Motor neuron (in vitro differentiated cells): ENCODE data around the gene WWOX. TPM values are rescaled to one million over a fixed set of nuclear protein-coding genes. Genes with fewer than 3 reads are reported as not detected.

ENCODE experiments used
- ATAC-seq, 8 experiments: fragments of 200-7000 bp; cut with Tn5 transposase; replicated peaks in 6 of 8; 2 replicates each; pipeline ENCODE4 v1.8.0; 2021; ENCODE audit warnings: mild to moderate bottlenecking in 8 of 8, moderate library complexity in 8 of 8
- H3K27ac ChIP-seq, 2 donors: fragments of 250-450 bp; sonication (Bioruptor Pico); 2 replicates each; pipeline ENCODE4 v1.9.0; 2021; ENCODE audit warnings: antibody characterized with exemption in 2 of 2, mild to moderate bottlenecking in 2 of 2, moderate library complexity in 1 of 2
- H3K4me1 ChIP-seq, 2 donors: fragments of 250-450 bp; sonication (Bioruptor Pico); replicated peaks in 1 of 2; 2 replicates each; pipeline ENCODE4 v1.6.1; 2021; ENCODE audit warnings: antibody characterized with exemption in 2 of 2, mild to moderate bottlenecking in 2 of 2, moderate library complexity in 1 of 2
- H3K4me3 ChIP-seq, 5 donors: fragments of 250-450 bp; sonication (Bioruptor Pico); 2 replicates each; pipeline ENCODE4 v1.9.0; 2021; ENCODE audit warnings: antibody characterized with exemption in 5 of 5, mild to moderate bottlenecking in 5 of 5, moderate library complexity in 4 of 5
- WGBS, 10 experiments: fragments of 450-650 bp; shearing (Covaris generic); methylation state at CpG; one replicate each; pipeline ENCODE4 v1.0.0; 2022; 5-methylcytosine and 5-hydroxymethylcytosine counted together
- in situ Hi-C, 9 experiments: fragments of 400-800 bp; cut with MboI; loops; one replicate each; pipeline ENCODE4 v1.15.0; 2021; ENCODE audit warnings: low sequenced_read_pairs in 9 of 9, low pct_unique_long_range_greater_than_20kb in 2 of 9; ENCODE audit not compliant: unreplicated experiment in 9 of 9
- total RNA-seq, 8 experiments: library from RNA; unstranded; fragments of 300-600 nt; gene quantifications; 2 replicates each; pipeline versions ENCODE4 v1.2.3 to v1.2.4, GENCODE V29; 2022

The WWOX gene
- total RNA-seq, 8 experiments from 2014 or later, result 10.3 to 27.8 (median 12.3) TPM

- no peak overlapping the region for H3K27ac ChIP-seq
- ATAC-seq, result no peak
- 31 to 95% (median 70%) methylated on average over 4 to 8 of the region's 8 CpGs; no CpG with 5 or more reads in 2 of the 10 experiments for WGBS, 10 experiments
- H3K4me1 ChIP-seq, result peaks cover 0 to 2% of the 10 kb centered on the region in 2 donors
- H3K4me3 ChIP-seq, result no peak overlapping the region
- in situ Hi-C loops, result no loop called here
Observed at GRCh38 chr16:78628461-78629045, 529.1 kb downstream of the WWOX start.

DNA sequence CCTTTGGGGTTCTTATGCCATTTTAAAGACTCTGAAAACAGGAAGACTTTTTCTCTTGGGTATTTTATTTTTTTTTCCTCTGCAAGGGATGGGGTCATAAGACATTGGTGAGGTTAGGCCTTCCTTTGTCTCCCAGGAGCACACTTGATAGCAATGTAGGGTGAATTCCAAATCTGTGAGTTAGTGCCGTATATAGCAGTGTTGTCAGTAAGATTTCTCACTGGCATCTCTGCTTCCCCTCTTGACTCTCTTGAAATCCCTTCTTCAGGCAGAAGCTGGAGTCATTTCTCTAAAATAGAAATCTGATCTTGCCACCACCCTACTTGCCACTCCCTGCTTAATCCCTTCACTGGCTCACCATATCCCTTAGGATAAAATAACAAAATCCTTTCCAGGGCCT lies 529.7 kb downstream of the WWOX start:
- ATAC-seq, result no peak
- WGBS, 10 experiments, result 0 to 80% (median 17%) methylated on average over 1 of the region's 1 CpG; no CpG with 5 or more reads in 4 of the 10 experiments
- in situ Hi-C loops, result no loop called here
- no peak overlapping the region for H3K27ac ChIP-seq
- H3K4me3 ChIP-seq, result no peak overlapping the region
- H3K4me1 ChIP-seq, result peaks cover 0 to 2% of the 10 kb centered on the region in 2 donors

DNA sequence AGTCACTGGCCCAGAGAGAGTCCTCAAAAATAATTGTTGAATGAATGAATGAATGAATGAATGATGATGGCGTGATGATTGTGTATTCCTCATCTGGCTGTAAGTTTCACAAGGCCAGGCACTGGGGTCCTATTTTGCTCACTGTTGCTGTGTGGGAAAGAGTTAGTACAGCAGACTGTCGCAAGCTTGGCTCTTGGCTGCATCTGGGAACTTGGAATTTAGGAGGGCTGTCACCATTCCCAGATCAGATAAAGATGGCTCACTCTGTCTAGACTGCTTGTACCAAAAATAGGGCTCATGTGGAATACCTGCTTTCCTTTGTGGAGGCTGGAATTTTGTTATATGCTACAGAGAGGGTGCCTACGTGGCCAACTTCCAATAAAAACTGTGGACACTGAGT lies 530.6 kb downstream of the WWOX start:
- in situ Hi-C loops, result no loop called here
- WGBS, 10 experiments, result 46 to 100% (median 86%) methylated on average over 1 to 3 of the region's 3 CpGs
- Histone ChIP-seq H3K4me3 (no peak overlapping the region), H3K4me1 (peaks cover 0 to 3% of the 10 kb centered on the region in 2 donors), H3K27ac (no peak overlapping the region)
- ATAC-seq, result no peak

- H3K4me3 ChIP-seq, result no peak overlapping the region
- H3K27ac ChIP-seq, result no peak overlapping the region
- in situ Hi-C loops, result no loop called here
- ATAC-seq, result no peak
- H3K4me1 ChIP-seq, result peaks cover 6 to 16% of the 10 kb centered on the region in 2 donors
- 33 to 100% (median 73%) methylated on average over 1 to 8 of the region's 12 CpGs; no CpG with 5 or more reads in 1 of the 10 experiments for WGBS, 10 experiments
Observed at GRCh38 chr16:78633551-78633950, 534.1 kb downstream of the WWOX start.

DNA sequence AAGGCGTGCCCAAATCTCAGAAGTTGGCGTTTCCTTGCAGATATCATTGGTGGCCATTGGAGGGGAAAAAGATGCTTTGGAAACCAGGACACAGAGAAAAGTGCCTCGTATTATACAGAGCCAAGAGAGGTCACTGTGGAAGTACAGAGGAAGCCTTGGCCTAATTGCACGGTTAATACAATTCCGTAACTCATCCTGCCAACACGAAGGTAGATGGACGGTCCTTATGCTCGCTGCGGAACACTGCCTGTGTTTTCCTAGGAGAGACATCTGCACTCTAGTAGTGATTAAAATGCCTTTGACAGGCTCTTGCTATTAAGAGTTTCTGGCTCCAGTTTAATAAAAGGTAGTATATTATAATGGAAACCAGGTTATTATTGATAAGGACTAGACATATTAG lies 536.4 kb downstream of the WWOX start:
- ATAC-seq, result peak in 4 of 8 experiments; percentile 53 to 72 (median 60)
- Histone ChIP-seq H3K27ac (no peak overlapping the region), H3K4me3 (no peak overlapping the region), H3K4me1 (peaks cover 11 to 18% of the 10 kb centered on the region in 2 donors)
- in situ Hi-C loops, result no loop called here
- 20 to 92% (median 54%) methylated on average over 1 to 8 of the region's 9 CpGs; no CpG with 5 or more reads in 4 of the 10 experiments for WGBS, 10 experiments

DNA sequence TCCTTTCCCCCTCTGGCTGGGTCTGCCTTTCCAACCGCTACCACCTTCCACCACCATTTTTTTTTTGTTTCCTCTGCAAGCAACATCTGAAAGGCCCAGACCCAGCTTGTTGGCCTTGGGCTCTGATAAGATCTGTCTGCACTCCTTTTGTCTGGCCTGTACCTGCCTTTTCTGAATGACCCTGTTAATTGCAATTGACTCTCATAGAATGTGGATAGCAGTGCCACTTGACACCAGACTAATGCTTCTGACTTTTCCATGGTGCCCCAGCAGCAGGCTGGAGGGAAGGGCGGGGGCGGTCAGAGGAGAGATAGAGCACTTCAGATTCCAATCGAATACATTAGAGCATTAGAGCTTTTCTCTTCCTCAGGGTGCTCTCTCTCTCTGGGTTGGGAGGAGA lies 538.9 kb downstream of the WWOX start:
- in situ Hi-C loops, result no loop called here
- Histone ChIP-seq H3K27ac (no peak overlapping the region), H3K4me3 (no peak overlapping the region), H3K4me1 (peaks cover 18 to 33% of the 10 kb centered on the region in 2 donors)
- no peak for ATAC-seq
- 15 to 100% (median 73%) methylated on average over 1 to 4 of the region's 4 CpGs; no CpG with 5 or more reads in 2 of the 10 experiments for WGBS, 10 experiments

DNA sequence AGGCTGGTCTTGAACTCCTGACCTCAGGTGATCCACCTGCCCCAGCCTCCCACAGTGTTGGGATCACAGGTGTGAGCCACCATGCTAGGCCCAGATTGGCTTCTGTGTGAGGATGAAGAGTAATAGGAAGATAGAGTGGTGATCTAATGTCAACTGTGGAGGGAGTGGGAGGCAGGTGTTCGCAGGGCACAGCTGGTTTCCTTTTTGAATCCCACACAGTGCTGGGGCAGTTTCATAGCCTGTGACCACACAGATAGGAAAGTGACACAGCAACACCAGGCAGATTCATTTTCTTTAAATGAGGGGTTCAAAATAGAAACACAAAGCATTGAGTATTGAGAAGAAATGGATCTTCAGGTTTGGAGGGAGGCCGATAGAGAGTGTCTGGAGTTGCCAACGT lies 540.3 kb downstream of the WWOX start:
- Histone ChIP-seq H3K4me3 (no peak overlapping the region), H3K27ac (no peak overlapping the region), H3K4me1 (peaks cover 18 to 33% of the 10 kb centered on the region in 2 donors)
- in situ Hi-C loops, result no loop called here
- WGBS, 10 experiments, result 33 to 100% (median 86%) methylated on average over 1 to 3 of the region's 3 CpGs; no CpG with 5 or more reads in 2 of the 10 experiments
- no peak for ATAC-seq

- Histone ChIP-seq H3K4me1 (peaks cover 14 to 25% of the 10 kb centered on the region in 2 donors), H3K27ac (no peak overlapping the region), H3K4me3 (no peak overlapping the region)
- in situ Hi-C loops, result no loop called here
- WGBS, 10 experiments, result 40 to 97% (median 60%) methylated on average over 1 to 6 of the region's 6 CpGs
- no peak for ATAC-seq
Observed at GRCh38 chr16:78640886-78641285, 541.4 kb downstream of the WWOX start.

GRCh38 chr16:78641433-78641832 lies 542.0 kb downstream of the WWOX start:
- H3K4me3 ChIP-seq, result no peak overlapping the region
- in situ Hi-C loops, result no loop called here
- ATAC-seq, result peak in 5 of 8 experiments; percentile 22 to 86 (median 64)
- no peak overlapping the region for H3K27ac ChIP-seq
- H3K4me1 ChIP-seq, result peaks cover 14 to 22% of the 10 kb centered on the region in 2 donors
- 0 to 100% (median 33%) methylated on average over 1 to 5 of the region's 8 CpGs; no CpG with 5 or more reads in 2 of the 10 experiments for whole genome bisulfite sequencing, 10 experiments

GRCh38 chr16:78642621-78643285 lies 543.3 kb downstream of the WWOX start:
- WGBS, 10 experiments, result 0 to 100% (median 83%) methylated on average over 1 to 6 of the region's 6 CpGs; no CpG with 5 or more reads in 1 of the 10 experiments
- Histone ChIP-seq H3K27ac (no peak overlapping the region), H3K4me1 (peaks cover 14 to 19% of the 10 kb centered on the region in 2 donors), H3K4me3 (no peak overlapping the region)
- in situ Hi-C loops, result no loop called here
- ATAC-seq, result no peak

DNA sequence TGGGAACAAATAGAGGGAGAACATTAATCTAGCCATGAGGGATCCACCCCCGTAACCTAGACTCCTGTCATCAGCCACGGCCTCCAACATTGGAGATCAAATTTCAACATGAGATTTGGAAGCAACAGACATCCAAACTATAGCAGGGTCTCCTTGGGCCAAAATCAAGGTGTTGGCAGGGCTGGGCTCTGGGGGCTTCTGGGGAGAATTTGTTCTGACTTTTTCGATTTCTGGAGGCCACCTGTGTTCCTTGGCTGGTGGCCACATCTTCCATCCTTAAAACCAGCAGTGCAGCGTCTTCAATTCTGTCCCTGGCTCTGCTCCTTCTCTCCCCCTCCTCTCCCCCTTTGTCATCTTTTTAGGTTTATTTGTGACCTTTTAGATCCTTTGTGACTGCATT lies 546.2 kb downstream of the WWOX start:
- in situ Hi-C loops, result no loop called here
- WGBS, 10 experiments, result 0 to 100% (median 81%) methylated on average over 1 to 4 of the region's 4 CpGs; no CpG with 5 or more reads in 2 of the 10 experiments
- no peak for ATAC-seq

DNA sequence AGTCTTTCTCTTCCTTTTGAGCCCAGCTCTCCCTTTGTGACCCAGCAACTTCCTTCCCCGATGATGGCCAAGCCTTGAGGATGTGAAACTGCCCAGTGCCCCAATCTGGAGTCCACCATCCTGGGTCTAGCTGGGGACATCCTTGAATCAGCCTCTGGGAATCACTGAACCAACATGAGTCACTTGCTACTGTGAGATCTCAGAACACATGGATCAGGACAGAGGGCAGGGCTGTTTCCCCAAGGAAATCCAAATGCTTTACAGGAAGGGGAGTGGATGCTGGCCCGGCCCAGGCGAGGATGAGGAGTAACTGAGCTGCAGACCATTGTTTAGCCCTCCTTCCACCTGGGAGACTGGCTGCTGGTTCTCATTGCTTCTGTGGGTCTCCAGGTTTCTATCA lies 547.6 kb downstream of the WWOX start:
- in situ Hi-C loops, result no loop called here
- Histone ChIP-seq H3K27ac (no peak overlapping the region), H3K4me1 (peaks cover 0 to 17% of the 10 kb centered on the region in 2 donors), H3K4me3 (no peak overlapping the region)
- 6 to 100% (median 100%) methylated on average over 1 to 3 of the region's 3 CpGs; no CpG with 5 or more reads in 7 of the 10 experiments for WGBS, 10 experiments
- ATAC-seq, result peak in 1 of 8 experiments; percentile 42

More for the DNA sequence above, 546.2 kb downstream of the WWOX start:
- H3K4me1 ChIP-seq, result peaks cover 8 to 23% of the 10 kb centered on the region in 2 donors
- H3K4me3 ChIP-seq, result no peak overlapping the region
- H3K27ac ChIP-seq, result no peak overlapping the region

DNA sequence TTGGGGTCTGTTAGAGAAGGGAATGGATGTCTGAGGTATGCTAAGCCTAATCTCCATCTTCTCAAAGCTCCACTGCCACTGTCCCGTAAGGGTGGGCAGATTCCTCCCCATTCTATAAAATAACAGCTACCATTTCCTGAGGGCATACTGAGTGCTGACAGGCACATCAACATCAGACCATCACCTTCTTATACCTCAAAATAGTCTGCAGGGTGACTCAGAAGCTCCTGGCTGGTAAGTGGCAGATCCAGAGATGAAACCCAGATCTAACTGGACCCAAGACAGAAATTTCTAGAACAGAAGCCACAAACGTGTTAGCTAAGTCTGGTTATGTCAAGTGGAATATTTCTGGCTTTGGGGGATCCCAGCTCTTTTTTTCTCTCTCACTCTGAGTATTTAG lies 548.0 kb downstream of the WWOX start:
- no peak overlapping the region for H3K27ac ChIP-seq
- WGBS, 10 experiments, result 0 to 100% (median 88%) methylated on average over 1 to 2 of the region's 2 CpGs; no CpG with 5 or more reads in 5 of the 10 experiments
- H3K4me3 ChIP-seq, result no peak overlapping the region
- in situ Hi-C loops, result no loop called here
- peaks cover 0 to 14% of the 10 kb centered on the region in 2 donors for H3K4me1 ChIP-seq
- ATAC-seq, result no peak
